ENCODE measurements around the gene TBC1D7. TPM values are rescaled to one million over a fixed set of nuclear protein-coding genes. Genes with fewer than 3 reads are reported as not detected.

The TBC1D7 gene
- total and polyA plus RNA-seq, 7 donors = 7.2 to 33.6 (median 13.8) TPM

DNA sequence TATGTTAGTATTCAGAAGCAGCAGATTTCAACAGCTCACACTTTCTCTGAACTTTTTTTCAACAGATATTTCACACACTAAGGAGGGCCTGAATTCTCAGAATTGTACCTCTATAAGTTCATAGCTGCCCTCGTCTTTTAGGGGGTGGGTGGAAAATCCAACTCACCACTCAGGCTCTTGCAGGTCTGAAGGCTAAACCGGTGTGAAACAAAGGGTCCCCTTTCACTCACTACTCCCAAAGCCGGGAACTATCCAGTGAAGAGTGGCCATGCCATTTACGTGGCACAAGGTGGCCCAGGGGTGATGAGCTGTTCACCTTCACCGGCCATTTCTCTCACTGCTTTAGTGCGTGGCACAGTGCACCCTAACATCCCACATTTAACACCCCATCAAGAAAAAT lies 24.2 kb downstream of the TBC1D7 start:
- intact Hi-C loops (cut with DNase I) = no loop called here
- TF ChIP-seq POLR2AphosphoS5 (IDR thresholded peaks at IDR 0.05) = no peak
- Histone ChIP-seq H3K9me3 (no peaks in the 10 kb centered on the region), H3K36me3 (peaks cover 0 to 53% (median 0%) of the 10 kb centered on the region in 4 donors), H3K27me3 (no peaks in the 10 kb centered on the region), H3K4me1 (peaks cover 0 to 26% (median 21%) of the 10 kb centered on the region in 4 donors), H3K4me3 (peak overlapping the region in 1 of 4 donors; percentile 6), H3K27ac (peak overlapping the region; percentile 41 to 74 (median 58))
- 78 to 85% methylated on average over 6 of the region's 6 CpGs for WGBS, 2 donors
- no peak for DNase-seq

DNA sequence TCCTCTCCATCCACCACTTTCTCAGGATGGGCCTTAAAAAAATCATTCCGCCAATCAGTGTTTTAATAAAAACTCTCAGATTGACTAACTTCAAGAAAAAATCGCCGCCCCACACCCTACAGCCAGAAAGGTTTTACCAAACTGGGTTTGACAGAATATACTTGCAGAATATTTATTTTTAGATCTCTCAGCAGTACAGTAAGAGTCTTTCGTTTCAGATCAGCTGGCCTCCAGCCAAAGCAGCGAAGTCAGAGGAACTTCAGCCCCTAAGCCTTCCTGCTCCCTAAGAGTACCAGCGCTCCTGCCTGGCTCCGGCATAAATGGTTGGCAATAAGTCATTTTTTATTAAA lies 24.7 kb downstream of the TBC1D7 start:
- intact Hi-C loops (cut with DNase I) = no loop called here
- peak; percentile 87 for DNase-seq
- WGBS, 2 donors = 31 to 34% methylated on average over 7 of the region's 7 CpGs
- H3K27me3 ChIP-seq = no peaks in the 10 kb centered on the region
- H3K27ac ChIP-seq = peak overlapping the region; percentile 41 to 74 (median 58)
- no peaks in the 10 kb centered on the region for H3K9me3 ChIP-seq
- peaks cover 0 to 50% (median 0%) of the 10 kb centered on the region in 4 donors for H3K36me3 ChIP-seq
- TF ChIP-seq POLR2A (IDR thresholded peaks at IDR 0.05) = no peak
- TF ChIP-seq EP300 (IDR thresholded peaks at IDR 0.05) = no peak
- TF ChIP-seq, protein P1, sequence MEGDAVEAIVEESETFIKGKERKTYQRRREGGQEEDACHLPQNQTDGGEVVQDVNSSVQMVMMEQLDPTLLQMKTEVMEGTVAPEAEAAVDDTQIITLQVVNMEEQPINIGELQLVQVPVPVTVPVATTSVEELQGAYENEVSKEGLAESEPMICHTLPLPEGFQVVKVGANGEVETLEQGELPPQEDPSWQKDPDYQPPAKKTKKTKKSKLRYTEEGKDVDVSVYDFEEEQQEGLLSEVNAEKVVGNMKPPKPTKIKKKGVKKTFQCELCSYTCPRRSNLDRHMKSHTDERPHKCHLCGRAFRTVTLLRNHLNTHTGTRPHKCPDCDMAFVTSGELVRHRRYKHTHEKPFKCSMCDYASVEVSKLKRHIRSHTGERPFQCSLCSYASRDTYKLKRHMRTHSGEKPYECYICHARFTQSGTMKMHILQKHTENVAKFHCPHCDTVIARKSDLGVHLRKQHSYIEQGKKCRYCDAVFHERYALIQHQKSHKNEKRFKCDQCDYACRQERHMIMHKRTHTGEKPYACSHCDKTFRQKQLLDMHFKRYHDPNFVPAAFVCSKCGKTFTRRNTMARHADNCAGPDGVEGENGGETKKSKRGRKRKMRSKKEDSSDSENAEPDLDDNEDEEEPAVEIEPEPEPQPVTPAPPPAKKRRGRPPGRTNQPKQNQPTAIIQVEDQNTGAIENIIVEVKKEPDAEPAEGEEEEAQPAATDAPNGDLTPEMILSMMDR (IDR thresholded peaks at IDR 0.05) = no peak
- TF ChIP-seq POLR2AphosphoS5 (IDR thresholded peaks at IDR 0.05) = no peak
- peak overlapping the region; percentile 2 to 28 (median 13) for H3K4me3 ChIP-seq
- peaks cover 0 to 26% (median 21%) of the 10 kb centered on the region in 4 donors for H3K4me1 ChIP-seq

DNA sequence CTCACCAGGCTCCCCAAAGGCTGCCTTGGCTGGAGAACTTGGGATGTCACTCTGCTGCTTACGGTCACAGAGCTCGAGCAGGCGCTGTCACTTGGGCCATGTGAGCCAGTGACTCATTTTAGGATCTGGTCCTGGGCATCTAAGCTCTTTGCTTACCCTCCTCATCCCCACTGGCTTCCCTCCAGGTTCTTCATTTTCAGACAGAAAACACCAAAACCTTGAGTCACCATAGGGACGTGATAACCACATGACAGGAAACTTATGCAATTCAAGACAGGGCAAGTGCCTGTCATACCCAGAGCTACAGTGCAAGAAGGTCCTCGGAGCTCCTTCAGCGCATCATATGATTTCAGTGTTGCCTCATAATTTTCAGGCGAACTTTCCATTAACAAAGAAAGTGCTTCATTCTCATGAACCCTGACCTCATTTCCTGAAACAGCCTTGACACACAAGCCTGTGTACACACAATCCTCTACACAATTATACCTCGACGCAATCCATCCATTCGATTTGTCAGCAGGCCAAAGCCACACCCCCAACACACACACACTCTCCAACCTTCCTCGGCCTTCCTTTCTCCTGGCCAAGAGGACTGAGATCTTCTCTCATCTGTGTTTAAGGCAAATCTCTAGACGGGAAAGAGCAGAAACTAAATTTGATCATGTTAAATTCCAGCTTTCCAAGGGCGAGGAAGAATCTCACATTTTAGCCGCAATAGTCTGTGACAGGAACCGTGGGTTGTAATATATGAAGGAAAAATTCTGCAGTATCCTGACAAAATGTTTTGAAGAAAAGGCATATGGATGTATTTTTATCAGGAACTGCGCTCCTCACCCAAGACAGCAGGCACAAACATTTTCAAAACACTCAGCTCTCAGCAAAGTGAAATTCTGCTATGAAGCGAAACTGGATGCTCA lies 25.3 kb downstream of the TBC1D7 start:
- Histone ChIP-seq H3K27me3 (no peaks in the 10 kb centered on the region), H3K9me3 (no peaks in the 10 kb centered on the region), H3K27ac (peak overlapping the region; percentile 41 to 74 (median 58)), H3K4me1 (peaks cover 0 to 26% (median 21%) of the 10 kb centered on the region in 4 donors), H3K36me3 (peaks cover 0 to 49% (median 0%) of the 10 kb centered on the region in 4 donors), H3K4me3 (peak overlapping the region; percentile 2 to 28 (median 13))
- WGBS, 2 donors = 30 to 54% methylated on average over 17 of the region's 17 CpGs
- intact Hi-C loops (cut with DNase I) = no loop called here
- peak; percentile 78 for DNase-seq
- TF ChIP-seq POLR2A (IDR thresholded peaks at IDR 0.05) = no peak
- TF ChIP-seq, protein P1 (IDR thresholded peaks at IDR 0.05) = no peak
- peak in 3 of 4 donors; percentile 30 to 81 (median 54) for TF ChIP-seq POLR2AphosphoS5 (IDR thresholded peaks at IDR 0.05)
- peak in 3 of 4 donors; percentile 51 to 87 (median 56) for TF ChIP-seq EP300 (IDR thresholded peaks at IDR 0.05)

DNA sequence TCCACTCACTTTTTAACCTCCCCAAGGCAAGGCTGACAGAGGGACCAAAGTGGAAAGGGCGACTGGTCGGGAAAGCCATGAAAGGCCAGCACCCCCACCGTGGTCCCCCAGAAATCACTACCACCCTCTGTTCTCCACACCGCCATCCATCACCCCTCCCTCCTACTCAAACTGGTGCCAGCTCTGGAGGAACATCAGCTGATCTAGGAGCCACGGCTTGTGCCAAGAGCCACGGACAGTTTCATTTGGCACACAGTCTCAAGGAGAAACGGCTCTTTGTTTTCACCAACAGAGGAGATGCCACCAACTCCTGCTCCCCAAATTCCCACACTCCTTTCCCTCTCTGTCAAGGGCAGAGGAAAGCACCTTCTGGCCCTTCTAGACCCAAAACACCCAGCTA lies 26.0 kb downstream of the TBC1D7 start:
- 66 to 88% methylated on average over 7 of the region's 7 CpGs for WGBS, 2 donors
- Histone ChIP-seq H3K27me3 (no peaks in the 10 kb centered on the region), H3K27ac (peak overlapping the region; percentile 3 to 57 (median 44)), H3K9me3 (no peaks in the 10 kb centered on the region), H3K4me3 (no peak overlapping the region), H3K4me1 (peaks cover 0 to 26% (median 21%) of the 10 kb centered on the region in 4 donors), H3K36me3 (peaks cover 0 to 52% (median 0%) of the 10 kb centered on the region in 4 donors)
- intact Hi-C loops (cut with DNase I) = no loop called here
- TF ChIP-seq POLR2AphosphoS5 (IDR thresholded peaks at IDR 0.05) (no peak), EP300 (IDR thresholded peaks at IDR 0.05) (no peak), POLR2A (IDR thresholded peaks at IDR 0.05) (no peak)
- TF ChIP-seq, protein P1 (IDR thresholded peaks at IDR 0.05) = no peak
- no peak for DNase-seq
